Liver (tissue), 9 donors: Measurements from ENCODE around the gene PSMB10. TPM values are rescaled to one million over a fixed set of nuclear protein-coding genes. Genes with fewer than 3 reads are reported as not detected.
"Not testable (repeated sequence)": the region's sequence is repeated elsewhere in the genome, so short reads cannot be mapped to it uniquely, and the experiment has no call there.

ENCODE experiments used
- DNase-seq: peaks from one replicate; pipeline ENCODE4 v3.0.0-alpha.2; 2017; ENCODE audit warnings: low spot score
- H3K27ac ChIP-seq, 2 donors: one replicate each; pipeline ENCODE4 v1.7.0; 2013; ENCODE audit warnings: inconsistent platforms in 2 of 2, low read length in 2 of 2, control low read depth in 1 of 2, low read depth in 1 of 2, mild to moderate bottlenecking in 1 of 2
- H3K27me3 ChIP-seq, 4 donors: one replicate each; pipeline versions ENCODE4 v1.6.1 to v1.7.0; 2013; ENCODE audit warnings: low read length in 3 of 4, inconsistent platforms in 1 of 4, mild to moderate bottlenecking in 1 of 4, moderate library complexity in 1 of 4; ENCODE audit not compliant: control insufficient read depth in 4 of 4, insufficient read depth in 4 of 4
- H3K36me3 ChIP-seq, 4 donors: one replicate each; pipeline versions ENCODE4 v1.6.1 to v1.7.0; 2013; ENCODE audit warnings: low read length in 3 of 4, mild to moderate bottlenecking in 3 of 4, low read depth in 1 of 4, moderate library complexity in 1 of 4; ENCODE audit not compliant: control insufficient read depth in 4 of 4, insufficient read depth in 3 of 4
- H3K4me1 ChIP-seq, 4 donors: one replicate each; pipeline versions ENCODE4 v1.6.1 to v1.7.0; 2013; ENCODE audit warnings: low read length in 3 of 4, mild to moderate bottlenecking in 3 of 4, moderate library complexity in 1 of 4; ENCODE audit not compliant: control insufficient read depth in 4 of 4, insufficient read depth in 4 of 4
- H3K4me3 ChIP-seq, 3 donors: one replicate each; pipeline versions ENCODE4 v1.6.1 to v1.7.0; 2013; ENCODE audit warnings: low read length in 3 of 3, control low read depth in 1 of 3, low read depth in 1 of 3, mild to moderate bottlenecking in 1 of 3
- H3K9ac ChIP-seq, 2 donors: one replicate each; pipeline ENCODE4 v1.7.0; 2013; ENCODE audit warnings: low read length in 2 of 2, mild to moderate bottlenecking in 2 of 2, moderate library complexity in 2 of 2, control low read depth in 1 of 2, low read depth in 1 of 2
- H3K9me3 ChIP-seq, 4 donors: one replicate each; pipeline versions ENCODE4 v1.6.1 to v1.7.0; 2013; ENCODE audit warnings: low read length in 3 of 4; ENCODE audit not compliant: control insufficient read depth in 4 of 4
- EGR1 ChIP-seq, 2 donors: IDR thresholded peaks; 2 replicates each; pipeline ENCODE4 v1.6.1; 2016 to 2018; ENCODE audit warnings: antibody characterized with exemption in 2 of 2, low read depth in 2 of 2
- FOXA1 ChIP-seq: IDR thresholded peaks from 2 replicates; pipeline ENCODE4 v1.6.1; 2016; ENCODE audit warnings: antibody characterized with exemption
- FOXA2 ChIP-seq: IDR thresholded peaks from 2 replicates; pipeline ENCODE4 v1.6.1; 2016; ENCODE audit warnings: antibody characterized with exemption
- GABPA ChIP-seq, 2 donors: IDR thresholded peaks in 1 of 2; conservative IDR thresholded peaks in 1 of 2; 2 replicates each; pipeline ENCODE4 v1.6.1; 2016; ENCODE audit warnings: antibody characterized with exemption in 2 of 2, mild to moderate bottlenecking in 1 of 2, moderate library complexity in 1 of 2
- HNF4A ChIP-seq, 2 donors: conservative IDR thresholded peaks; 2 replicates each; pipeline ENCODE4 v1.6.1; 2016; ENCODE audit warnings: antibody characterized with exemption in 2 of 2, mild to moderate bottlenecking in 2 of 2
- HNF4G ChIP-seq: IDR thresholded peaks from 2 replicates; pipeline ENCODE4 v1.6.1; 2016; ENCODE audit warnings: antibody characterized with exemption
- JUND ChIP-seq, 2 donors: IDR thresholded peaks; 2 replicates each; pipeline ENCODE4 v1.6.1; 2016; ENCODE audit warnings: antibody characterized with exemption in 2 of 2
- NR2F2 ChIP-seq: IDR thresholded peaks from 2 replicates; pipeline ENCODE4 v1.6.1; 2016; ENCODE audit warnings: antibody characterized with exemption
- RAD21 ChIP-seq, 2 donors: IDR thresholded peaks; 2 replicates each; pipeline ENCODE4 v1.6.1; 2016; ENCODE audit warnings: antibody characterized with exemption in 2 of 2, mild to moderate bottlenecking in 2 of 2
- RXRA ChIP-seq, 2 donors: IDR thresholded peaks; 2 replicates each; pipeline ENCODE4 v1.6.1; 2017 to 2018; ENCODE audit warnings: antibody characterized with exemption in 2 of 2, mild to moderate bottlenecking in 1 of 2
- SP1 ChIP-seq: IDR thresholded peaks from 2 replicates; pipeline ENCODE4 v1.6.1; 2018; ENCODE audit warnings: antibody characterized with exemption, mild to moderate bottlenecking
- TAF1 ChIP-seq: conservative IDR thresholded peaks from 2 replicates; pipeline ENCODE4 v1.6.1; 2016; ENCODE audit warnings: antibody characterized with exemption, mild to moderate bottlenecking
- YY1 ChIP-seq: IDR thresholded peaks from 2 replicates; pipeline ENCODE4 v1.6.1; 2016; ENCODE audit warnings: antibody characterized with exemption, mild to moderate bottlenecking
- WGBS: extraction: QIAGEN DNeasy Blood & Tissue Kit; methylation state at CpG from one replicate; pipeline ENCODE4 v1.1.7; 2013; 5-methylcytosine and 5-hydroxymethylcytosine counted together
- polyA plus RNA-seq, 2 donors: library from polyadenylated mRNA; stranded (reverse) in 1 of 2; unstranded in 1 of 2; fragments of 200-250 nt in 1 of 2; fragments of >200 nt in 1 of 2; fragmentation: Nextera tagmentation in 1 of 2; extraction: Ambion mirVana in 1 of 2; gene quantifications; one replicate each; pipeline versions ENCODE4 v1.2.1 to v1.2.3, GENCODE V29; 2013 to 2015
- total RNA-seq, 2 donors: library from RNA; depleted of rRNA; stranded (reverse); fragments of >200 nt; gene quantifications; one replicate each; pipeline ENCODE4 v1.2.3, GENCODE V29; 2014
- TF ChIP-seq, protein P1 (sequence below): IDR thresholded peaks from 2 replicates; pipeline ENCODE4 v1.6.1; 2016; ENCODE audit warnings: antibody characterized with exemption
- TF ChIP-seq, protein P2 (sequence below): IDR thresholded peaks from 2 replicates; pipeline ENCODE4 v1.6.1; 2016; ENCODE audit warnings: antibody characterized with exemption
- TF ChIP-seq, protein P3 (sequence below): fragments of 150-350 bp; IDR thresholded peaks from 2 replicates; pipeline ENCODE4 v1.5.1; 2017; ENCODE audit warnings: improper control_type of control experiment, low read depth, low read length; ENCODE audit not compliant: missing input control
- TF ChIP-seq, protein P4 (sequence below): IDR thresholded peaks from 2 replicates; pipeline ENCODE4 v1.6.1; 2016; ENCODE audit warnings: antibody characterized with exemption, mild to moderate bottlenecking
- TF ChIP-seq, protein P5 (sequence below): IDR thresholded peaks from 2 replicates; pipeline ENCODE4 v1.6.1; 2016; ENCODE audit warnings: antibody characterized with exemption
- donor health status: healthy.
- donor health status: healthy.
- donor health status: healthy.
- donor health status: healthy.
- donor health status: healthy.

Gene PSMB10
- total and polyA plus RNA-seq, 4 donors = 24.8 to 48.2 (median 32.3) TPM

DNA sequence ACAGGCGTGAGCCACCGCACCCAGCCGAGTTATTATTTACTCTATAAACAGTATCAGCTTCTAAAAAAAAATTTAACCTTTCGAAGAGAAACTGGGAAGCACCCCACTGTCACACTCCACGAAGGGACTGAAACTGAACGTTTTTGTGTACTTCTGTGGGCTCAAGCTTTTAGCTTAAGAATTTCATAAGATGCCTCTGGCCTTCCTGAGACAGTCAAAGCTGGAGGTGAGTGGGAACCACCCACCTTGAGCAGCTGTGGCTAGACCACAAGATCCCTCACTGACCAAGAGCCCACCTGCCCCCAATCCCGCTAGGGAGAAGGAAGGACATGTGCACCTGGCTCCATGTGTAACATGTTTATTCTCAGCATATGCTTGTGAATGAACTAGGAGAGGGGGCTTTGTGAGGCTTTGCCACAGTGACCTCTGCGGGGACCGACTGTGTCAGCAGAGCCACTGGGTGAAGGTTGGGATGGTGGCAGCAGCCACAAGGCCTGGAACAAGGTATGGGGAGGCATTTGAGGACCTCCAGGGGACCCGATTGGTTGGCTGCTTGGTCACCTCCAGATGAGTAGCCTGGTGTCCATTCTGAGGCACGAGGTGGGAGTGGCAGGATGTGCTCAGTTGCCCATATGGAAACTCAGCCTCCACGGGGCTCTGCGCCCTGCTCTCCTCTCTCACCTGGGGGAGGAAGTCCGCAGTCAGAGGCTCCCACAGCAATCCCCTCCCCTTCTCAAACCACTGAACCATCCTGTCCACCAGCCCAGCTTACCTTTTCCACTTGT is 38.9 kb upstream of the PSMB10 start:
- Histone ChIP-seq H3K27me3 (no peaks in the 10 kb centered on the region), H3K9me3 (no peaks in the 10 kb centered on the region), H3K36me3 (no peaks in the 10 kb centered on the region), H3K4me3 (no peak overlapping the region), H3K9ac (no peak overlapping the region), H3K27ac (no peak overlapping the region), H3K4me1 (no peaks in the 10 kb centered on the region)
- WGBS = 73% methylated on average over 14 of the region's 14 CpGs
- TF ChIP-seq FOXA2 = no peak
- no peak for TF ChIP-seq HNF4A (conservative IDR thresholded peaks at IDR 0.05)
- no peak for DNase-seq

DNA sequence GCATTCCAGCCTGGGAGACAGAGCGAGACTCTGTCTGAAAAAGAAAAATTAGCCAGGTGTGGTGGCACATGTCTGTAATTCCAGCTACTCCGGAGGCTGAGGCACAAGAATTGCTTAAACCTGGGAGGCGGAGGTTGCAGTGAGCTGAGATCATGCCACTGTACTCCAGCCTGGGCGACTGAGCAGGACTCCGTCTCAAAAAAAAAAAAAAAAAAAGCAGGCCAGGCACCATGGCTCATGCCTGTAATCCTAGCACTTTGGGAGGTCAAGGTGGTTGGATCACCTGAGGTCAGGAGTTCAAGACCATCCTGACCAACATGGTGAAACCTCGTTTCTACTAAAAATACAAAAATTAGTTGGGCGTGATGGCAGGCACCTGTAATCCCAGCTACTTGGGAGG is 35.6 kb upstream of the PSMB10 start:
- H3K9me3 ChIP-seq, DNase-seq, H3K36me3 ChIP-seq, H3K4me3 ChIP-seq, H3K27me3 ChIP-seq, H3K9ac ChIP-seq, H3K27ac ChIP-seq: not testable (repeated sequence)
- 95% methylated on average over 7 of the region's 7 CpGs for WGBS
- H3K4me1 ChIP-seq = peaks cover 3 to 11% (median 8%) of the 10 kb centered on the region in 4 donors

DNA sequence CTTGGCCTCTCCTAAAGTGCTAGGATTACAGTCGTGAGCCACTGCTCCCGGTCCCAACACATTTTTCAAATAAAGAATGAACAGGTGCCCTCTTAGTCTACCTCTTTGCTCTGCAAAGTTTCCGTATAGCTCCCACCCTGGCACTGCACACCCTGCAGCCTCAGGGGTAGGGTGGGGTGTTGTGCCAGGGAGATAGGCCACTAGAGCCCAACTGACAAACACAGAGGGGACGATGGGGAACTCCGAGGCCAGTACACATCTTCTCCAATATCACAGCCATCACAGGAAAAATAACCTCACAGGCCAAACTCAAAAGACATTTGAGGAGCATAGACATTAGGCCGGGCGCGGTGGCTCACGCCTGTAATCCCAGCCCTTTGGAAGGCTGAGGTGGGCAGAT is 34.5 kb upstream of the PSMB10 start:
- Histone ChIP-seq H3K9me3 (no peaks in the 10 kb centered on the region), H3K36me3 (no peaks in the 10 kb centered on the region), H3K4me1 (peaks cover 3 to 21% (median 16%) of the 10 kb centered on the region in 4 donors), H3K9ac (no peak overlapping the region), H3K27me3 (no peaks in the 10 kb centered on the region), H3K4me3 (no peak overlapping the region), H3K27ac (no peak overlapping the region)
- no peak for DNase-seq
- TF ChIP-seq, protein P1, sequence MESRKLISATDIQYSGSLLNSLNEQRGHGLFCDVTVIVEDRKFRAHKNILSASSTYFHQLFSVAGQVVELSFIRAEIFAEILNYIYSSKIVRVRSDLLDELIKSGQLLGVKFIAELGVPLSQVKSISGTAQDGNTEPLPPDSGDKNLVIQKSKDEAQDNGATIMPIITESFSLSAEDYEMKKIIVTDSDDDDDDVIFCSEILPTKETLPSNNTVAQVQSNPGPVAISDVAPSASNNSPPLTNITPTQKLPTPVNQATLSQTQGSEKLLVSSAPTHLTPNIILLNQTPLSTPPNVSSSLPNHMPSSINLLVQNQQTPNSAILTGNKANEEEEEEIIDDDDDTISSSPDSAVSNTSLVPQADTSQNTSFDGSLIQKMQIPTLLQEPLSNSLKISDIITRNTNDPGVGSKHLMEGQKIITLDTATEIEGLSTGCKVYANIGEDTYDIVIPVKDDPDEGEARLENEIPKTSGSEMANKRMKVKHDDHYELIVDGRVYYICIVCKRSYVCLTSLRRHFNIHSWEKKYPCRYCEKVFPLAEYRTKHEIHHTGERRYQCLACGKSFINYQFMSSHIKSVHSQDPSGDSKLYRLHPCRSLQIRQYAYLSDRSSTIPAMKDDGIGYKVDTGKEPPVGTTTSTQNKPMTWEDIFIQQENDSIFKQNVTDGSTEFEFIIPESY = no peak
- TF ChIP-seq, protein P2, sequence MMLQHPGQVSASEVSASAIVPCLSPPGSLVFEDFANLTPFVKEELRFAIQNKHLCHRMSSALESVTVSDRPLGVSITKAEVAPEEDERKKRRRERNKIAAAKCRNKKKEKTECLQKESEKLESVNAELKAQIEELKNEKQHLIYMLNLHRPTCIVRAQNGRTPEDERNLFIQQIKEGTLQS = no peak
- no peak for TF ChIP-seq NR2F2
- no peak for TF ChIP-seq HNF4A (conservative IDR thresholded peaks at IDR 0.05)
- no peak for TF ChIP-seq SP1
- TF ChIP-seq RXRA (IDR thresholded peaks at IDR 0.05) = no peak
- no peak for TF ChIP-seq HNF4G
- no peak for TF ChIP-seq RAD21 (IDR thresholded peaks at IDR 0.05)
- TF ChIP-seq, protein P3, sequence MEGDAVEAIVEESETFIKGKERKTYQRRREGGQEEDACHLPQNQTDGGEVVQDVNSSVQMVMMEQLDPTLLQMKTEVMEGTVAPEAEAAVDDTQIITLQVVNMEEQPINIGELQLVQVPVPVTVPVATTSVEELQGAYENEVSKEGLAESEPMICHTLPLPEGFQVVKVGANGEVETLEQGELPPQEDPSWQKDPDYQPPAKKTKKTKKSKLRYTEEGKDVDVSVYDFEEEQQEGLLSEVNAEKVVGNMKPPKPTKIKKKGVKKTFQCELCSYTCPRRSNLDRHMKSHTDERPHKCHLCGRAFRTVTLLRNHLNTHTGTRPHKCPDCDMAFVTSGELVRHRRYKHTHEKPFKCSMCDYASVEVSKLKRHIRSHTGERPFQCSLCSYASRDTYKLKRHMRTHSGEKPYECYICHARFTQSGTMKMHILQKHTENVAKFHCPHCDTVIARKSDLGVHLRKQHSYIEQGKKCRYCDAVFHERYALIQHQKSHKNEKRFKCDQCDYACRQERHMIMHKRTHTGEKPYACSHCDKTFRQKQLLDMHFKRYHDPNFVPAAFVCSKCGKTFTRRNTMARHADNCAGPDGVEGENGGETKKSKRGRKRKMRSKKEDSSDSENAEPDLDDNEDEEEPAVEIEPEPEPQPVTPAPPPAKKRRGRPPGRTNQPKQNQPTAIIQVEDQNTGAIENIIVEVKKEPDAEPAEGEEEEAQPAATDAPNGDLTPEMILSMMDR = no peak
- TF ChIP-seq GABPA (IDR thresholded peaks at IDR 0.05 in 1 of 2, conservative IDR thresholded peaks at IDR 0.05 in 1 of 2) = no peak
- TF ChIP-seq, protein P4, sequence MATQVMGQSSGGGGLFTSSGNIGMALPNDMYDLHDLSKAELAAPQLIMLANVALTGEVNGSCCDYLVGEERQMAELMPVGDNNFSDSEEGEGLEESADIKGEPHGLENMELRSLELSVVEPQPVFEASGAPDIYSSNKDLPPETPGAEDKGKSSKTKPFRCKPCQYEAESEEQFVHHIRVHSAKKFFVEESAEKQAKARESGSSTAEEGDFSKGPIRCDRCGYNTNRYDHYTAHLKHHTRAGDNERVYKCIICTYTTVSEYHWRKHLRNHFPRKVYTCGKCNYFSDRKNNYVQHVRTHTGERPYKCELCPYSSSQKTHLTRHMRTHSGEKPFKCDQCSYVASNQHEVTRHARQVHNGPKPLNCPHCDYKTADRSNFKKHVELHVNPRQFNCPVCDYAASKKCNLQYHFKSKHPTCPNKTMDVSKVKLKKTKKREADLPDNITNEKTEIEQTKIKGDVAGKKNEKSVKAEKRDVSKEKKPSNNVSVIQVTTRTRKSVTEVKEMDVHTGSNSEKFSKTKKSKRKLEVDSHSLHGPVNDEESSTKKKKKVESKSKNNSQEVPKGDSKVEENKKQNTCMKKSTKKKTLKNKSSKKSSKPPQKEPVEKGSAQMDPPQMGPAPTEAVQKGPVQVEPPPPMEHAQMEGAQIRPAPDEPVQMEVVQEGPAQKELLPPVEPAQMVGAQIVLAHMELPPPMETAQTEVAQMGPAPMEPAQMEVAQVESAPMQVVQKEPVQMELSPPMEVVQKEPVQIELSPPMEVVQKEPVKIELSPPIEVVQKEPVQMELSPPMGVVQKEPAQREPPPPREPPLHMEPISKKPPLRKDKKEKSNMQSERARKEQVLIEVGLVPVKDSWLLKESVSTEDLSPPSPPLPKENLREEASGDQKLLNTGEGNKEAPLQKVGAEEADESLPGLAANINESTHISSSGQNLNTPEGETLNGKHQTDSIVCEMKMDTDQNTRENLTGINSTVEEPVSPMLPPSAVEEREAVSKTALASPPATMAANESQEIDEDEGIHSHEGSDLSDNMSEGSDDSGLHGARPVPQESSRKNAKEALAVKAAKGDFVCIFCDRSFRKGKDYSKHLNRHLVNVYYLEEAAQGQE = no peak
- no peak for TF ChIP-seq JUND (IDR thresholded peaks at IDR 0.05)
- no peak for TF ChIP-seq FOXA2
- TF ChIP-seq EGR1 (IDR thresholded peaks at IDR 0.05; ENCODE audit: low read depth in 2 of 2) = no peak
- TF ChIP-seq, protein P5, sequence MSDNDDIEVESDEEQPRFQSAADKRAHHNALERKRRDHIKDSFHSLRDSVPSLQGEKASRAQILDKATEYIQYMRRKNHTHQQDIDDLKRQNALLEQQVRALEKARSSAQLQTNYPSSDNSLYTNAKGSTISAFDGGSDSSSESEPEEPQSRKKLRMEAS = no peak
- no peak for TF ChIP-seq TAF1
- TF ChIP-seq FOXA1 = no peak
- no peak for TF ChIP-seq YY1
- 95% methylated on average over 9 of the region's 9 CpGs for WGBS
